GM23338 (cell line): ENCODE results near the gene C10orf105. TPM values are rescaled to one million over a fixed set of nuclear protein-coding genes. Genes with fewer than 3 reads are reported as not detected.

Source experiments
- ATAC-seq: fragments of 200-7000 bp; cut with Tn5 transposase; 3 replicates; pipeline ENCODE4 v1.9.1; 2020
- DNase-seq: peaks from one replicate; pipeline ENCODE4 v3.0.0-alpha.2; 2015; ENCODE audit warnings: low spot score
- H2AFZ ChIP-seq: fragments of 200-600 bp; sonication (generic); 2 replicates; pipeline ENCODE4 v1.8.0; 2016; ENCODE audit warnings: antibody characterized with exemption, mild to moderate bottlenecking, moderate library complexity
- H3F3A ChIP-seq: fragments of 200-600 bp; sonication (generic); replicated peaks from 2 replicates; pipeline ENCODE4 v1.8.0; 2017; ENCODE audit warnings: antibody characterized with exemption, mixed run types, low read depth
- H3K27ac ChIP-seq: fragments of 200-600 bp; sonication (generic); 2 replicates; pipeline ENCODE4 v1.6.1; 2016; ENCODE audit warnings: low read depth
- H3K27me3 ChIP-seq: fragments of 200-600 bp; sonication (generic); 2 replicates; pipeline ENCODE4 v1.8.0; 2016; ENCODE audit warnings: mild to moderate bottlenecking, mixed run types, moderate library complexity; ENCODE audit not compliant: insufficient read depth
- H3K36me3 ChIP-seq: fragments of 200-600 bp; sonication (generic); 2 replicates; pipeline ENCODE4 v1.8.0; 2016; ENCODE audit warnings: mild to moderate bottlenecking; ENCODE audit not compliant: insufficient read depth
- H3K4me1 ChIP-seq: fragments of 200-600 bp; sonication (generic); 2 replicates; pipeline ENCODE4 v1.8.0; 2016; ENCODE audit warnings: mild to moderate bottlenecking, moderate library complexity; ENCODE audit not compliant: insufficient read depth
- H3K4me2 ChIP-seq: fragments of 200-600 bp; sonication (generic); 2 replicates; pipeline ENCODE4 v1.7.1; 2017; ENCODE audit warnings: mixed run types
- H3K4me3 ChIP-seq: fragments of 200-600 bp; sonication (generic); 2 replicates; pipeline ENCODE4 v1.6.1; 2016; ENCODE audit warnings: mixed run types
- H3K79me2 ChIP-seq: fragments of 200-600 bp; sonication (generic); replicated peaks from 2 replicates; pipeline ENCODE4 v1.8.0; 2017; ENCODE audit warnings: mild to moderate bottlenecking; ENCODE audit not compliant: insufficient read depth
- H3K9me2 ChIP-seq: fragments of 200-600 bp; sonication (generic); 2 replicates; pipeline ENCODE4 v1.8.0; 2017; ENCODE audit not compliant: insufficient read depth
- H4K20me1 ChIP-seq: fragments of 200-600 bp; sonication (generic); replicated peaks from 2 replicates; pipeline ENCODE4 v1.8.0; 2017; ENCODE audit warnings: mild to moderate bottlenecking; ENCODE audit not compliant: insufficient read depth
- H3K27ac Mint-ChIP-seq: 2 replicates; pipeline ENCODE4 v1.8.0; 2020; ENCODE audit warnings: inconsistent platforms, mild to moderate bottlenecking, moderate library complexity, mixed read lengths
- H3K27me3 Mint-ChIP-seq: 3 replicates; pipeline ENCODE4 v1.8.0; 2022; ENCODE audit warnings: low read depth, mild to moderate bottlenecking, moderate library complexity, mixed read lengths, inconsistent platforms; ENCODE audit not compliant: insufficient read depth, poor library complexity
- H3K36me3 Mint-ChIP-seq: 3 replicates; pipeline ENCODE4 v1.8.0; 2021; ENCODE audit warnings: low read depth, mild to moderate bottlenecking, inconsistent platforms, moderate library complexity, mixed read lengths
- H3K4me1 Mint-ChIP-seq: 3 replicates; pipeline ENCODE4 v1.8.0; 2020; ENCODE audit warnings: mild to moderate bottlenecking, inconsistent platforms, mixed read lengths
- H3K4me3 Mint-ChIP-seq: 3 replicates; pipeline ENCODE4 v1.8.0; 2021; ENCODE audit warnings: moderate library complexity, mild to moderate bottlenecking, inconsistent platforms, mixed read lengths
- H3K9me3 Mint-ChIP-seq: 3 replicates; pipeline ENCODE4 v1.8.0; 2020; ENCODE audit warnings: moderate library complexity, mild to moderate bottlenecking, inconsistent platforms, mixed read lengths
- POLR2AphosphoS5 ChIP-seq: IDR thresholded peaks from 2 replicates; pipeline ENCODE4 v1.6.1; 2016; ENCODE audit warnings: antibody characterized with exemption, low read depth
- STAT1 ChIP-seq: IDR thresholded peaks from one replicate; pipeline ENCODE4 v1.6.1; 2016; ENCODE audit warnings: antibody characterized with exemption; ENCODE audit not compliant: unreplicated experiment
- ZNF331 ChIP-seq: fragments of 250-450 bp; sonication (Bioruptor Pico); IDR thresholded peaks from 2 replicates; pipeline ENCODE4 v1.5.0; 2020; ENCODE audit warnings: low read depth, mild to moderate bottlenecking, moderate library complexity
- ZNF462 ChIP-seq: fragments of 250-450 bp; sonication (Bioruptor Pico); IDR thresholded peaks from 2 replicates; pipeline ENCODE4 v1.5.0; 2020; ENCODE audit warnings: mild to moderate bottlenecking, moderate library complexity
- polyA plus RNA-seq: library from polyadenylated mRNA; unstranded; fragments of >200 nt; fragmentation: Nextera tagmentation; extraction: Ambion mirVana; gene quantifications from 2 replicates; pipeline ENCODE4 v1.2.1, GENCODE V29; 2016
- total RNA-seq: library from RNA; depleted of rRNA; stranded (reverse); fragments of >200 nt; shearing (Covaris generic); gene quantifications from 2 replicates; pipeline ENCODE4 v1.2.3, GENCODE V29; 2014
- TF ChIP-seq, protein P1 (sequence below): IDR thresholded peaks from 2 replicates; pipeline ENCODE4 v1.6.1; 2016; ENCODE audit warnings: antibody characterized with exemption

The C10orf105 gene
- total and polyA plus RNA-seq, 2 experiments from 2014 or later: 0.15 to 0.17 TPM

DNA sequence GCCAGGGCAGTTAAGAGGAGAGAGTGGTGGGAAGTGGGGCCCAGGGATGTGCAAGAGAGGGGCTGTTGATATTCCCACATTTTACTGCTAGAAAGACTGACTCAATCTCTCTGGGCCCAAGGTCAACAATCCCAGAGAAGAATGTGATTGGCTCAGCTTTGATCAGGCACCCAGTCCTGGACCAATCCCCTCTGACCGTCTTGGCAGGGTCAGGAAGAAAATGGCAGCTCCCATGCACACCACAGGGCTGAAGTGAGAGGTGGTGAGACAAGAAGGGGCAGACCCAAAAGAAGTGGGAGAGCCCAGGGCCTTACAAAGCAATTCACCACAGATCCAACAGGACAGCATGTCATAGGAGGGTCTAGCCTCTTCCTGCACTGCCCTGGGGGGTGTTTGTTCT, 3.3 kb upstream of the C10orf105 start:
- Histone ChIP-seq H3K36me3 (no peaks in the 10 kb centered on the region), H3K27me3 (no peaks in the 10 kb centered on the region), H3K4me2 (no peak overlapping the region), H2AFZ (no peak overlapping the region), H3F3A (no peaks in the 10 kb centered on the region), H3K27ac (no peak overlapping the region), H3K79me2 (no peaks in the 10 kb centered on the region), H3K4me1 (no peaks in the 10 kb centered on the region), H4K20me1 (no peaks in the 10 kb centered on the region), H3K9me2 (no peaks in the 10 kb centered on the region), H3K4me3 (no peak overlapping the region)
- no peaks in the 10 kb centered on the region for H3K36me3 Mint-ChIP-seq
- no peak overlapping the region for H3K4me3 Mint-ChIP-seq
- TF ChIP-seq, protein P1, sequence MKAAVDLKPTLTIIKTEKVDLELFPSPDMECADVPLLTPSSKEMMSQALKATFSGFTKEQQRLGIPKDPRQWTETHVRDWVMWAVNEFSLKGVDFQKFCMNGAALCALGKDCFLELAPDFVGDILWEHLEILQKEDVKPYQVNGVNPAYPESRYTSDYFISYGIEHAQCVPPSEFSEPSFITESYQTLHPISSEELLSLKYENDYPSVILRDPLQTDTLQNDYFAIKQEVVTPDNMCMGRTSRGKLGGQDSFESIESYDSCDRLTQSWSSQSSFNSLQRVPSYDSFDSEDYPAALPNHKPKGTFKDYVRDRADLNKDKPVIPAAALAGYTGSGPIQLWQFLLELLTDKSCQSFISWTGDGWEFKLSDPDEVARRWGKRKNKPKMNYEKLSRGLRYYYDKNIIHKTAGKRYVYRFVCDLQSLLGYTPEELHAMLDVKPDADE: no peak
- TF ChIP-seq STAT1: no peak
- no peak for TF ChIP-seq ZNF462 (CRISPR knock-in tag)
- TF ChIP-seq POLR2AphosphoS5: no peak
- peaks cover 12% of the 10 kb centered on the region for H3K4me1 Mint-ChIP-seq
- no peaks in the 10 kb centered on the region for H3K9me3 Mint-ChIP-seq
- H3K27me3 Mint-ChIP-seq: peaks cover 25% of the 10 kb centered on the region
- DNase-seq (no peak), ATAC-seq (no peak)
- H3K27ac Mint-ChIP-seq: no peak overlapping the region

DNA sequence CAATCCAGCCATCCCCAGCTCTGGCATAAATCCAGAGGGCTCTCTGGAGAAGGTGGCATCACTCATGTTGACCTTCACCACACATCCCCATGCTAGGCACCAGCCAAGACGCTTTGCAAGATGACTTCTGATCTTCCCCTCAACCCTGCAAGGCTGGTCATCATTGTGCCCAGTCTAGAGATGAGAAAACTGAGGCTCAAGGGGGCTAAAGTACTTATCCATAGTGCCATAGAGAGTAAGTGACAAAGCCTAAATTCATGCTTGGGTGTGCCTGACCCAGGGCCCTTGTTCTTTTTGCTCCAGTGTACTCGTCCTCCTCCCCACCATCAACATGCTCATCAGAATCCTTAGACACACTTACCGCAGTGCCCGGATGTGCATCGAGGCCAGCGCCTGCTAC, 1.7 kb upstream of the C10orf105 start:
- TF ChIP-seq ZNF331 (CRISPR knock-in tag): no peak

More for the DNA sequence above, 1.7 kb upstream of the C10orf105 start:
- no peak overlapping the region for H3K4me3 ChIP-seq
- Mint-ChIP-seq H3K36me3 (no peaks in the 10 kb centered on the region), H3K4me3 (no peak overlapping the region), H3K9me3 (no peaks in the 10 kb centered on the region), H3K27me3 (peaks cover 23% of the 10 kb centered on the region), H3K27ac (no peak overlapping the region), H3K4me1 (peaks cover 11% of the 10 kb centered on the region)
- no peaks in the 10 kb centered on the region for H4K20me1 ChIP-seq
- H3K4me2 ChIP-seq: no peak overlapping the region
- ATAC-seq: no peak
- H3K9me2 ChIP-seq: no peaks in the 10 kb centered on the region
- no peaks in the 10 kb centered on the region for H3K4me1 ChIP-seq
- H3K36me3 ChIP-seq: no peaks in the 10 kb centered on the region
- H3K27me3 ChIP-seq: no peaks in the 10 kb centered on the region
- no peaks in the 10 kb centered on the region for H3F3A ChIP-seq
- no peak for DNase-seq
- H3K79me2 ChIP-seq: no peaks in the 10 kb centered on the region
- no peak overlapping the region for H3K27ac ChIP-seq
- H2AFZ ChIP-seq: no peak overlapping the region
